ENCODE data around the gene APP. TPM values are rescaled to one million over a fixed set of nuclear protein-coding genes. Genes with fewer than 3 reads are reported as not detected.

APP gene
- total RNA-seq, 1 donor from 2014 or later: 45.9 TPM

GRCh38 chr21:26068776-26069175, 101.8 kb downstream of the APP start:
- intact Hi-C loops (cut with micrococcal nuclease): no loop called here

- intact Hi-C loops (cut with micrococcal nuclease): no loop called here
Measured at GRCh38 chr21:26067836-26068594, 102.6 kb downstream of the APP start.

GRCh38 chr21:26064506-26064905, 106.1 kb downstream of the APP start:
- intact Hi-C loops (cut with micrococcal nuclease): no loop called here

GRCh38 chr21:26061437-26061836, 109.1 kb downstream of the APP start:
- intact Hi-C loops (cut with micrococcal nuclease): no loop called here

- intact Hi-C loops (cut with micrococcal nuclease): no loop called here
Measured at GRCh38 chr21:26060335-26061115, 110.0 kb downstream of the APP start.

- intact Hi-C loops (cut with micrococcal nuclease): no loop called here
Measured at GRCh38 chr21:26057477-26058170, 112.9 kb downstream of the APP start.

GRCh38 chr21:26055841-26056264, 114.7 kb downstream of the APP start:
- intact Hi-C loops (cut with micrococcal nuclease): no loop called here

- intact Hi-C loops (cut with micrococcal nuclease): no loop called here
Measured at GRCh38 chr21:26055010-26055409, 115.6 kb downstream of the APP start.

- intact Hi-C loops (cut with micrococcal nuclease): no loop called here
Measured at GRCh38 chr21:26052057-26052456, 118.5 kb downstream of the APP start.

- intact Hi-C loops (cut with micrococcal nuclease): no loop called here
Measured at GRCh38 chr21:26050857-26051256, 119.7 kb downstream of the APP start.

GRCh38 chr21:26049803-26050202, 120.8 kb downstream of the APP start:
- intact Hi-C loops (cut with micrococcal nuclease): no loop called here

GRCh38 chr21:26047279-26047967, 123.1 kb downstream of the APP start:
- intact Hi-C loops (cut with micrococcal nuclease): no loop called here

GRCh38 chr21:26043891-26044290, 126.7 kb downstream of the APP start:
- intact Hi-C loops (cut with micrococcal nuclease): no loop called here

GRCh38 chr21:26042181-26042876, 128.2 kb downstream of the APP start:
- intact Hi-C loops (cut with micrococcal nuclease): no loop called here

GRCh38 chr21:26041431-26042180, 129.0 kb downstream of the APP start:
- intact Hi-C loops (cut with micrococcal nuclease): no loop called here

- intact Hi-C loops (cut with micrococcal nuclease): no loop called here
Measured at GRCh38 chr21:26036916-26037315, 133.7 kb downstream of the APP start.

GRCh38 chr21:26032263-26032662, 138.3 kb downstream of the APP start:
- intact Hi-C loops (cut with micrococcal nuclease): no loop called here

GRCh38 chr21:26028183-26028582, 142.4 kb downstream of the APP start:
- intact Hi-C loops (cut with micrococcal nuclease): no loop called here

GRCh38 chr21:26027696-26028095, 142.9 kb downstream of the APP start:
- intact Hi-C loops (cut with micrococcal nuclease): no loop called here
